H9 (cell line): ENCODE results near the gene SCFD2. TPM values are rescaled to one million over a fixed set of nuclear protein-coding genes. Genes with fewer than 3 reads are reported as not detected.

Source experiments
- DNase-seq: peaks from one replicate; pipeline ENCODE4 v3.0.0-alpha.2; 2017
- H2AFZ ChIP-seq: one replicate; pipeline ENCODE4 v1.6.1; 2013; ENCODE audit warnings: mild to moderate bottlenecking, low read length, control low read depth, moderate library complexity
- H2AK5ac ChIP-seq: 2 replicates; pipeline ENCODE4 v1.6.1; 2013; ENCODE audit warnings: low read length, control low read depth, mixed read lengths; ENCODE audit not compliant: insufficient read length
- H2BK120ac ChIP-seq: one replicate; pipeline ENCODE4 v1.6.1; 2013; ENCODE audit warnings: low read depth, mild to moderate bottlenecking, low read length, control low read depth, inconsistent platforms; ENCODE audit not compliant: poor library complexity, severe bottlenecking
- H2BK12ac ChIP-seq: 2 replicates; pipeline ENCODE4 v1.6.1; 2013; ENCODE audit warnings: low read length, control low read depth, mixed read lengths, low read depth; ENCODE audit not compliant: insufficient read length
- H2BK15ac ChIP-seq: 2 replicates; pipeline ENCODE4 v1.6.1; 2013; ENCODE audit warnings: low read depth, low read length, control low read depth
- H2BK20ac ChIP-seq: one replicate; pipeline ENCODE4 v1.6.1; 2013; ENCODE audit warnings: low read depth, mild to moderate bottlenecking, low read length, control low read depth, inconsistent platforms; ENCODE audit not compliant: poor library complexity, severe bottlenecking
- H2BK5ac ChIP-seq: 2 replicates; pipeline ENCODE4 v1.6.1; 2013; ENCODE audit warnings: low read length, control low read depth, mixed read lengths; ENCODE audit not compliant: insufficient read length
- H3K14ac ChIP-seq: 2 replicates; pipeline ENCODE4 v1.6.1; 2013; ENCODE audit warnings: low read length, control low read depth; ENCODE audit not compliant: insufficient read depth
- H3K18ac ChIP-seq: 2 replicates; pipeline ENCODE4 v1.6.1; 2013; ENCODE audit warnings: low read depth, mild to moderate bottlenecking, mixed read lengths, low read length, control low read depth; ENCODE audit not compliant: insufficient read length
- H3K23ac ChIP-seq: 2 replicates; pipeline ENCODE4 v1.6.1; 2013; ENCODE audit warnings: low read length, control low read depth, mixed read lengths, low read depth; ENCODE audit not compliant: insufficient read length
- H3K23me2 ChIP-seq: 2 replicates; pipeline ENCODE4 v1.6.1; 2013; ENCODE audit warnings: low read depth, mild to moderate bottlenecking, mixed read lengths, low read length, control low read depth; ENCODE audit not compliant: insufficient read length, poor library complexity, severe bottlenecking
- H3K27ac ChIP-seq: 2 replicates; pipeline ENCODE4 v1.5.1; 2013; ENCODE audit warnings: low read length, control low read depth, mixed read lengths, low read depth; ENCODE audit not compliant: insufficient read length
- H3K27me3 ChIP-seq: 2 replicates; pipeline ENCODE4 v1.6.1; 2013; ENCODE audit warnings: low read length, control low read depth, inconsistent platforms; ENCODE audit not compliant: insufficient read depth
- H3K4ac ChIP-seq: 2 replicates; pipeline ENCODE4 v1.6.1; 2013; ENCODE audit warnings: low read depth, mild to moderate bottlenecking, control low read depth, inconsistent platforms, low read length, moderate library complexity
- H3K4me1 ChIP-seq: 2 replicates; pipeline ENCODE4 v1.6.1; 2013; ENCODE audit warnings: low read length, control low read depth, inconsistent platforms; ENCODE audit not compliant: insufficient read depth
- H3K4me2 ChIP-seq: 2 replicates; pipeline ENCODE4 v1.6.1; 2013; ENCODE audit warnings: low read length, control low read depth, mixed read lengths; ENCODE audit not compliant: insufficient read length, insufficient read depth
- H3K56ac ChIP-seq: 2 replicates; pipeline ENCODE4 v1.6.1; 2013; ENCODE audit warnings: low read depth, mild to moderate bottlenecking, mixed read lengths, low read length, control low read depth; ENCODE audit not compliant: insufficient read length
- H3K79me1 ChIP-seq: 2 replicates; pipeline ENCODE4 v1.6.1; 2013; ENCODE audit warnings: low read depth, mild to moderate bottlenecking, moderate library complexity, low read length, control low read depth, inconsistent platforms; ENCODE audit not compliant: insufficient read depth, poor library complexity, severe bottlenecking
- H3K79me2 ChIP-seq: 2 replicates; pipeline ENCODE4 v1.6.1; 2013; ENCODE audit warnings: low read length, control low read depth, inconsistent platforms; ENCODE audit not compliant: insufficient read depth
- H3K9ac ChIP-seq: 2 replicates; pipeline ENCODE4 v1.6.1; 2013; ENCODE audit warnings: low read length, control low read depth, mixed read lengths; ENCODE audit not compliant: insufficient read length; ENCODE audit errors: extremely low read depth
- H3K9me3 ChIP-seq: one replicate; pipeline ENCODE4 v1.6.1; 2013; ENCODE audit warnings: low read depth, low read length, inconsistent platforms; ENCODE audit not compliant: control insufficient read depth
- H3T11ph ChIP-seq: one replicate; pipeline ENCODE4 v1.6.1; 2013; ENCODE audit warnings: mild to moderate bottlenecking, low read length, control low read depth, inconsistent platforms
- H4K20me1 ChIP-seq: one replicate; pipeline ENCODE4 v1.6.1; 2013; ENCODE audit not compliant: control insufficient read depth, insufficient read length, insufficient read depth
- H4K5ac ChIP-seq: 2 replicates; pipeline ENCODE4 v1.6.1; 2013; ENCODE audit warnings: low read depth, mild to moderate bottlenecking, mixed read lengths, low read length, control low read depth; ENCODE audit not compliant: insufficient read length
- H4K8ac ChIP-seq: replicated peaks from 2 replicates; pipeline ENCODE4 v1.6.1; 2013; ENCODE audit warnings: low read length, control low read depth, mixed read lengths, low read depth; ENCODE audit not compliant: insufficient read length
- H4K91ac ChIP-seq: 2 replicates; pipeline ENCODE4 v1.6.1; 2013; ENCODE audit warnings: low read depth, mild to moderate bottlenecking, moderate library complexity, mixed read lengths, low read length, control low read depth; ENCODE audit not compliant: insufficient read length
- H3K27ac Mint-ChIP-seq, 3 experiments: 2 replicates in 2 of 3; 3 replicates in 1 of 3; pipeline ENCODE4 v1.8.0; 2020 to 2021; ENCODE audit warnings: mixed read lengths in 3 of 3, mild to moderate bottlenecking in 1 of 3, moderate library complexity in 1 of 3
- H3K27me3 Mint-ChIP-seq: 2 replicates; pipeline ENCODE4 v1.8.0; 2021; ENCODE audit warnings: low read depth, mild to moderate bottlenecking, moderate library complexity, mixed read lengths
- H3K36me3 Mint-ChIP-seq, 3 experiments: 2 replicates in 2 of 3; 3 replicates in 1 of 3; pipeline ENCODE4 v1.8.0; 2020 to 2021; ENCODE audit warnings: low read depth in 3 of 3, mixed read lengths in 3 of 3; ENCODE audit not compliant: insufficient read depth in 1 of 3
- H3K4me1 Mint-ChIP-seq, 2 experiments: 2 replicates each; pipeline ENCODE4 v1.8.0; 2020; ENCODE audit warnings: mixed read lengths in 2 of 2
- H3K4me3 Mint-ChIP-seq, 2 experiments: 2 replicates in 1 of 2; 3 replicates in 1 of 2; pipeline ENCODE4 v1.8.0; 2020 to 2021; ENCODE audit warnings: mild to moderate bottlenecking in 2 of 2, mixed read lengths in 2 of 2, moderate library complexity in 1 of 2
- H3K9me3 Mint-ChIP-seq, 2 experiments: 2 replicates in 1 of 2; 3 replicates in 1 of 2; pipeline ENCODE4 v1.8.0; 2020; ENCODE audit warnings: mild to moderate bottlenecking in 2 of 2, mixed read lengths in 2 of 2, moderate library complexity in 1 of 2
- CTCF ChIP-seq: fragments of 200-600 bp; sonication (generic); conservative IDR thresholded peaks from 3 replicates; pipeline ENCODE4 v1.8.0; 2021; ENCODE audit warnings: antibody characterized with exemption, mild to moderate bottlenecking
- WGBS: extraction: QIAGEN DNeasy Blood & Tissue Kit; methylation state at CpG from one replicate; pipeline ENCODE4 v1.1.7; 2013; ENCODE audit warnings: missing lambda C conversion rate, low lambda C conversion rate, mixed read lengths; ENCODE audit not compliant: insufficient read length; ENCODE audit errors: extremely low coverage; 5-methylcytosine and 5-hydroxymethylcytosine counted together
- total RNA-seq: library from RNA; stranded (reverse); gene quantifications from 2 replicates; pipeline ENCODE4 v1.2.1, GENCODE V29; 2021

Gene SCFD2
- total RNA-seq, 1 experiment from 2014 or later, result 10.1 TPM

- TF ChIP-seq CTCF, result no peak
- no peak for DNase-seq
- Mint-ChIP-seq H3K4me1 (peaks cover 7% of the 10 kb centered on the region in 2 experiments), H3K4me3 (no peak overlapping the region), H3K27ac (no peak overlapping the region), H3K36me3 (peaks cover 0 to 17% (median 0%) of the 10 kb centered on the region in 3 experiments; a peak in 2 of 7 replicates), H3K9me3 (peaks cover 3 to 7% of the 10 kb centered on the region in 2 experiments; a peak in 4 of 5 replicates), H3K27me3 (no peaks in the 10 kb centered on the region)
- no peak overlapping the region for H2AK5ac ChIP-seq
- no peak overlapping the region for H3K27ac ChIP-seq
- no peak overlapping the region for H4K5ac ChIP-seq
- H3K79me1 ChIP-seq, result no peaks in the 10 kb centered on the region
- H3K4me1 ChIP-seq, result no peaks in the 10 kb centered on the region; the same call in 1 of the 2 replicates
- H2BK12ac ChIP-seq, result no peak overlapping the region
- no peak overlapping the region for H2BK15ac ChIP-seq
- H3K23ac ChIP-seq, result no peak overlapping the region
- H2BK5ac ChIP-seq, result no peak overlapping the region
- no peak overlapping the region for H2BK120ac ChIP-seq
- no peak overlapping the region for H3T11ph ChIP-seq
- H3K18ac ChIP-seq, result no peak overlapping the region
- no CpG with 5 or more reads among the region's 3 CpGs for WGBS
- H3K4ac ChIP-seq, result no peak overlapping the region
- no peak overlapping the region for H3K56ac ChIP-seq
- no peaks in the 10 kb centered on the region for H4K20me1 ChIP-seq
- no peaks in the 10 kb centered on the region for H3K9me3 ChIP-seq
- no peak overlapping the region for H3K9ac ChIP-seq
- H3K4me2 ChIP-seq, result no peak overlapping the region
- no peaks in the 10 kb centered on the region for H3K27me3 ChIP-seq
- H3K23me2 ChIP-seq, result no peaks in the 10 kb centered on the region
- 0 out of 2 replicates have a peak, but pooled peaks cover 2% of the 10 kb centered on the region for H3K79me2 ChIP-seq
- no peak overlapping the region for H2AFZ ChIP-seq
- H2BK20ac ChIP-seq, result no peak overlapping the region
- H4K91ac ChIP-seq, result no peak overlapping the region
- H4K8ac ChIP-seq, result no peak overlapping the region
- no peak overlapping the region for H3K14ac ChIP-seq
Observed at GRCh38 chr4:53326535-53326934, 39.3 kb downstream of the SCFD2 start.
